HG02678 (cell line): ENCODE measurements around the gene PDE11A.

ENCODE experiments used
- ATAC-seq: cut with Tn5 transposase; IDR thresholded peaks from one replicate; pipeline ENCODE4 v1.9.1; 2021; ENCODE audit warnings: mild to moderate bottlenecking, moderate library complexity; ENCODE audit not compliant: unreplicated experiment

PDE11A gene

DNA sequence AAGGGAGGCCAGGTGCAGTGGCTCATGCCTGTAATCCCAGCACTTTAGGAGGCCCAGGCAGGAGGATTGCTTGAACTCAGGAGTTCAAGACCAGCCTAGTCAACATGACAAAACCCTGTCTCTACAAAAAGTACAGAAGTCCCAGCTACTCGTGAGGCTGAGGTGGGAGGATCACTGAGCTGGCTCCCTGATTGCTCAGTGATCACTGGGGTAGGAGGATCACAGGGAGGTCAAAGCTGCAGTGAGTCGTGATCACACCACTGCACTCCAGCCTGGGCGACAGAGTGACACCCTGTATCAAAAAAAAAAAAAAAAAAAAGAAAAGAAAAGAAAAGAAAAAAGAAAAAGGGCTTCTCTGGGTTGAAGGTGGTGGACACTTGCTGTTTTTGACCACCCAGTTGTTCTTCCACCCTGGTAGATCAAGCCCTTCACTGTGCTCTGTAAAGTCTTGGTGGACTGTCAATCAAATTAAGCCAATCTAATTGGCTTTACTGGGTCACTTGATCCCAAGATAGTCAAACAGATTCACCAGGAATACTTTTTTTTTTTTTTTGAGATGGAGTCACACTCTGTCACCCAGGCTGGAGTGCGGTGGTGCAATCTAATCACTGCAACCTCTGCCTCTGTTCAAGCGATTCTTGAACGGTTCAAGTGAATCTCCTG is 488.4 kb downstream of the PDE11A start:
- ATAC-seq = no peak

DNA sequence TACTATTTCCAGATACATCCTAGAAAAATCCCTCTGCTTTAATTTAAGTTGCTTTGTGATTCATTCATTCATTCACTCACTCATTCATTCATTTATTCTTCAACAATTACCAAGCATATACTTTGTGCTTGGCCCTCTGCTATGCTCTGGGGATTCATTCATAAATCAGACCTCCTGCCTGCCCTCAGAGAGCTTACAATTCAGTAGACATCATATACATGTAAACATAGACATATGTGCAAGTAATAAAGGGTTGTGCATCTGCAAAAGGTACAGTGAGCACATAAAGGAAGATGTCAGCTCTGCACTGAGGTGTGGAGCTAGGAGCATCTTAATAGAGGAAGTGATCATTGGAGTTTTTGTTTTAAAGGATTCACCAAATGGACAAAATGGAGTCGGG is 490.6 kb downstream of the PDE11A start:
- no peak for ATAC-seq

DNA sequence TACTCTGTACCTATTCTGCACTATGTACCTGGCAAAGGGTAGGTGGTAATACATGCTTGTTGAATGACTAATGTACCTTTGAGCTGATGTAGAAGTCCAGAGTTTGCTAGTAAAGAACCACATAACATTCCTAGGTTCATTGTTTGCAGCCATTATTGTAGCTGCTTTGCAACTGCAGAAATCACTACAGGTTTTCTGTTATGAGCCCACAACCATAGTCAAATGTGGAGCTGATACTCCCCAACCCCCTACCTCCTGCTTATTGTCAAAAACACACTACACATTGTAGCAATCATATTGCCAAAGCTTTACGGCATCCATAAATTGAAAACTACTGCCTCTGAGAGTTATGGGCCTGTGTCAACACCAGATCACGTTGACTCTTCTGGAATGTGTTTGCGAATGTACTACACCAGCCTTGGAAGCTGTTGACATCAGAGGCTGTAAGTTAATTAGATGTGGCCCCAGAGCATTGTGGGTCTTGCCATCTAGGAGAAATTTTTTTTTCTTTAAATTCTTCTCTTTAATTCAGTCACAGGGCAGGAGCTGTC is 493.0 kb downstream of the PDE11A start:
- no peak for ATAC-seq

DNA sequence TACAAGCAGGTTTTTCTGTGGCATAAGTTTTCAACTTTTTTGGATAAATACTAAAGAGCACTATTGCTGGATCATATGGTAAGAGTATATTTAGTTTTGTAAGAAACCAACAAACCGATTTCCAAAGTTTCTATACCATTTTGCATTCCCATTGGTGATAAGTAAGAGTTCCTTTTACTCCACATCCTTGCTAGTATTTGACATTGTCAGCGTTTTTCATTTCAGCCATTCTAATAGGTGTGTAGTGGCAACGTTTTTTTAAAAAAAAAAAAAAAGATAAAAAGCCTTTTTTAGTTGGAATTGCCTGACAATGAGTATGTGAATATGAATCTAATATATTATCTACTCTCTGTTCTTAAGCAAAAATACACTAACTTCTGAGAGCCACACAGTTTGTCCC is 494.1 kb downstream of the PDE11A start:
- ATAC-seq = no peak

DNA sequence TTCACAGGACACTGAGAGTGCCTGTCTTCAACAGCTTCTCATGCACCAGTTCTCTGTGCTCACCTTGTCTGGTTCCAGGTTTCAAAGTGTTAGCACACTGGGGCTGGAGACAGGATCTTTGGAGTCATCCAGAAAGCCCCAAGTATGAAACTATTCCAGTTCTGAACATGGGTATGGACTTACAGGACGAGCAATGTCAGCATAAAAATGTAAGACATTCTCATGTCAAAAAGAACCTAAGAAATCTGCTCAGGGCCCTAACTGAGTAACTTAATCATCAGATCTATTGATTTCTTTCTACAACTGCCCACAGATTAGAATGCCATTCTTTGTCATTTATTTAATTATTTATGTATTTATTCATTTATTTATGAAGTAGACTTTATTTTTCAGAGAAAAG is 495.5 kb downstream of the PDE11A start:
- no peak for ATAC-seq

DNA sequence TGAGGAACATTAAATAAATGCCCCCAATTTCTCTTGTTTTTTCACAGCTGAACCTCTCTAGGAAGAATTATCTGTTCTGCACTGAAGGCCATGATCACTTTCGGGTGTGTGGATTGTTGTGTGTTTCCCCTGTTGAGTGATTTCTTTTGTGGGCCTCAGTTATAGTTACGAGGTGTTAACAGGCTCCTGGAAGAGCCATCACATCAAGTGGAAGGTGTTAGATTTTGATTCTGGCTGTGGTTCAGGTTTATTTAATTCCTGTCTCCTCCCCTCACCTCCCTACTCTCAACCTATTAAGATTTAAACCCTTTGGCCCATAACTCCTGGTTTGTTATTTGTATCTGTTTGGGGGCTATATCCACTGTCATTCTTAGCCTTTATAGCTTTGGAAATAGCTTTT is 497.2 kb downstream of the PDE11A start:
- ATAC-seq = no peak

DNA sequence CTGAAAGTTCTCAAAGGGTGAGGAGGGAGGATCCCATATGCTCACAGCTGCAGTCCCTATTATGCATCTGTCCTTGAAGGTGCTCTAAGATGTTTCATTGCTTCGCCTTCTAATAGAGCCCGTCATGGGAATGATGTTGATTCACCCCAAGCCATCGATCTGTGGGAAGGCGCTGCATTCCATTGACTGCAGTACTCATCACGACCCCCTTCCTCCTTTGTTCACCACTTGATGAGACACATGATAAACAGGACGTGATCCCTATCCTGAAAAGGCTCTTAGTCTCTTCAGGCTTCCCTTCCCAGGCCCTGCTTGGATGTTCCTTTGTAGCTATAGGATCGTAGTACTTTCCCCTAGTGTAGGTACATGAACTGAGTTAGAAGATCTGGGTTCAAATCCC is 498.2 kb downstream of the PDE11A start:
- no peak for ATAC-seq
